GM10847 (cell line): ENCODE data around the gene ZNF33A.
A peak's percentile ranks its signal among the peaks of the same experiment; 100 is the strongest.

Source experiments
- POLR2A ChIP-seq: IDR thresholded peaks from 2 replicates; pipeline ENCODE4 v1.6.1; 2011; ENCODE audit not compliant: insufficient read length; ENCODE audit errors: extremely low read depth

Gene ZNF33A

DNA sequence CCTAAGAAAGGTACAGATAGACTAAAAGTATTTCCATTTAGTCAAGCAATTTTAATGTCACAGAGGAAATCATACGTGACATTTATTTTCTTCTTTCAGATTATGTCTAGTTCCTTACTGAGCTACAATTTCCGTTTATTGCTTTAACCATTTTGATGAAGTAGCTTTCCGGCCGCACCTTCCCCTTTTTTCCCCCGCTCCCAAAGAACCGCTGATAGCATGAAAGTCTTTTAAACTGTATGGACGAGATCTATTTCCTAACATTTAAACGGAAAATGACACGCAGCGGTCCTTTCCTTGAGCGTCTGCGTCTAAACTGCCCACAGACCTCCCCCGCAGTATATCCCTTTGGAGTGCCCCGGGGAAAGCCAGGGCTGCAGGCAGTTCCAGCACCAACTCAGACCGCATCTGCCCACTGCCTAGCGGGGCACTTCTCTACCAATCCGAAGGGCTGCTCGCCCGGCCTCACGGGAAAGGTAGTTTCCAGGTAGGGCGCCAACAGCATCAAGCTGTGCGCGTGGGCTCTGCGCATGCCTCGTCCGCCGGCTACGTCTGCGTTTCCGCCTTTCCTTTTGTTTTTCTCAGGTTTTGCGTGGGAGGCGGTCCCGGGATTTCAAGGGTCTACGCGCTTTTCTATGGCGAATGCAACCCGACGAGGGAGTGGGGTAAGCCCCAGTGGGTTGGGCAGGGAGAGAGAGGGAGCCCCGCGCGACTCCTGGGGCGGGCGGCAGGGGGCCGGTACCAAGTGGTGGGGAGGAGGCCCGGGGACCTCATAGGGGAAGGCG, at the start of gene ZNF33A:
Gene ZNF33A (plus strand): TSS at position 557 of the 785 bp plus-strand sequence. CDS start 1,667 bp downstream, outside the sequence.
- TF ChIP-seq POLR2A: peak; percentile 46

- TF ChIP-seq POLR2A: no peak
These were observed 45.5 kb upstream of the ZNF33A start for GRCh38 chr10:37965006-37965405.

DNA sequence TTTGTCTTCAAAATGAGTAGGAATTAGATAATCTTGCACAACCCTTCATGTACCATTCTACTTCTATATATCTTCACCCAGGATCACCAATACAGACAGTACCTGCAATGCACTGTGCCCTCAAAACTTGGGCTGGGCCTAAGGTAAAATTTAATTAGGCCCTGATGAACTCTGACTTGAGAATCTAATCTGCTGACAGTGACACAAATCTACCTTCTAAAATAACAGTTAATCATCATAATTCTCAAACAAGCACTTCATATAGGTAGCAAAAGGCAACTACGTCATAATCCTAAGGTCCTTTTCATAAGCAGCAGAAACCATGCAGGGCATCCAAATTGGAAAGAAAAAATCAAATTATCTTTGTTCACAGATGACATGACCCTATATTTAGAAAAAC, 38.1 kb upstream of the ZNF33A start:
- TF ChIP-seq POLR2A: no peak

DNA sequence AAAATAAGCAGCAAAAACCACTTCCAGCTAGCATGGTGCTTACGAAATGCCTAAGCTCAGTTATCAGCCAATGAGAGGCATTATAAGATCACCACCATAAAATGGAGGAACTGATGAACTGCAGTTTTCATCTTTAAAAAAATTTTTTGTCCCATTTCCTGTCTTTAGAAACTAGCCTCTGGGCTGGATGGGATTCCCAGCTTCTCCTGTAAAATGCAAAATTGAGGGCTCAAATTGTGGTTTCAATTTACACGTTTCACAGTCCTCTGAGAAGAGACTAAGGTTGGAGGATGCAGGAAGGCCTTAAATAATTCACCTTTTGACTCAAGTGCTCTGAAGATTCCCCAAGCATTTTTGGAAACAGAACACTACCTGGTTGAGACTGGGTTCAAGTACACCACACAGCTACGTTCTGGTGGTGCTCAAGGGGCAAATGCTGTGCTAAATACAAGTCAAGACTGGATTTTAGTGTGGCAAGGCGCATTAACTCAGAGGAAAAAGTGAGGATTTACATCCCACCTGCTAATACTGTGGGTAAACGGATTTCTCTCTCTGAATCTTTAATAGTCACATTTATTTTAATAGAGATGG, 35.0 kb upstream of the ZNF33A start:
- TF ChIP-seq POLR2A: no peak

- TF ChIP-seq POLR2A: peak; percentile 78
These were observed 34.2 kb upstream of the ZNF33A start, which contains the start of gene ZNF25 for GRCh38 chr10:37976091-37976879. Gene ZNF25 (minus strand): TSS chr10:37976647. CDS start chr10:37971722, 4,925 bp downstream.

DNA sequence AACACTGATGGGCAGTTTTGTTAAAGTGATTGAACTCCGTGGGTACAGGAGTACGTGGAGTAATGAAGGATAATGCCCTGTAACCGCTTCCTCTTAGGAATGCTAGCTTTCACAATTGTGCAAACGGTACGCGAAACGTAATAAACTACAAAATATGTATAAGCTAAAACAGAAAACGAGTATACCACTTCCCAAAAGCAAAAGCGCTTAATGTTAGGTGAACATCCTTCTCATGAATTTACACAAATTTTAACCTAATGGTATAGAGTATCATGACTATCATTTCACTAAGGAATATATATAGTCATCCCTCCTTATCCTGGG, 33.6 kb upstream of the ZNF33A start:
- no peak for TF ChIP-seq POLR2A

DNA sequence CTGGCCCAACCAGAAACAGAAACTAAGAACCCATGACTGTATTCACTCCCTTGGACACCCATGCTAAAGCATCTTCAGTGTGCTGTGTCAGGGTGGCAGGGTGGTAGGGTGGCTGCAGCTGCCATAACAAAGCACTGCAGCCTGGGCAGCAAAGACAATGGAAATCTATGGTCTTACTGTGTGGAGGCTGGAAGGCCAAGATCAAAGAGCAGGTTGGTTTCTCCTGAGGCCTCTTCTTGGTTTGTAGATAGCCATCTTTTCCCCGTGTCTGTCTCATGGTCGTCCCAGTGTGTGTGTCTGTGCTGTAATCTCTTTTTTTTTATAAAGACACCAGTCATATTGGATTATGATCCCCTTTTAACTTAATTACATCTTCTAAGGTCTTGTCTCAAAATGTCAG, 18.8 kb upstream of the ZNF33A start:
- no peak for TF ChIP-seq POLR2A

DNA sequence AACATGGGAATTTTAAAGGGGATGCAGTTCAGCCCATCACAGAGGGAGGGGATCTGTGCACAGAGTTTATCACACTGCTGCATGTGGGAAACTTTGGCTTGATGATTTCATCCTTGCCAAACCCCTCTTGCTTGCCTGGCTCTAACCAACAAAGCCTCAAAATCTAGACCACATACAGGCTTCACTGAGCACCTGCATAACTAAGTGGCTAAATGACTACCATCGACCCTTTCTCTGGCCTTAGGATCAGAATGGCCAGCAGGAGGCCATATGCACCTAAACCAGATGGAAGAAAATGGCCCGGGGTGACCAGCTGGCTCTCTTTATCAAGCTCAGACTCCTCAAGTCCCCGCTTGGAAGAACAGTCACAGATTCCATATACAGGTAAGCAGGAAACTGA, 18.4 kb upstream of the ZNF33A start:
- TF ChIP-seq POLR2A: no peak

GRCh38 chr10:38003026-38003425, 7.4 kb upstream of the ZNF33A start:
- TF ChIP-seq POLR2A: no peak

GRCh38 chr10:38003588-38003987, 6.9 kb upstream of the ZNF33A start:
- no peak for TF ChIP-seq POLR2A

DNA sequence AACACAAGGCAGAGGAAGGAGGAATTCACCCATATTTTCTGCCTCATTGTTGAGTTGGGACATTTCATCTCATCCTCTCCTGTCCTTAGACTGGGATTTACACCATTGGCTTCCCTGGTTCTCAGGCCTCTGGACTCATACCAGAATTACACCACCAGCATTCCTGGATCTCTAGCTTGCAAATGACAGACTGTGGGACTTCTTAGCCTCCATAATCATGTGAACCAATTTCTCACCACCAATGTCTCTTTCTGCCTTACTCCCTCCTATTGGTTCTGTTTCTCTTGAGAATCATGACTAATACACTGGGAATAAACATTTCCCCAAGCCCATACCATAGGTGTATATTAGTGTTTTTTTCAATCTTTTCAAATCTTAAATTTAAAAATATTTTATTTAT, 2.9 kb upstream of the ZNF33A start:
- no peak for TF ChIP-seq POLR2A

GRCh38 chr10:38007991-38008390, 2.5 kb upstream of the ZNF33A start:
- no peak for TF ChIP-seq POLR2A

- TF ChIP-seq POLR2A: no peak
These were observed 5.9 kb downstream of the ZNF33A start for GRCh38 chr10:38016354-38016753.

DNA sequence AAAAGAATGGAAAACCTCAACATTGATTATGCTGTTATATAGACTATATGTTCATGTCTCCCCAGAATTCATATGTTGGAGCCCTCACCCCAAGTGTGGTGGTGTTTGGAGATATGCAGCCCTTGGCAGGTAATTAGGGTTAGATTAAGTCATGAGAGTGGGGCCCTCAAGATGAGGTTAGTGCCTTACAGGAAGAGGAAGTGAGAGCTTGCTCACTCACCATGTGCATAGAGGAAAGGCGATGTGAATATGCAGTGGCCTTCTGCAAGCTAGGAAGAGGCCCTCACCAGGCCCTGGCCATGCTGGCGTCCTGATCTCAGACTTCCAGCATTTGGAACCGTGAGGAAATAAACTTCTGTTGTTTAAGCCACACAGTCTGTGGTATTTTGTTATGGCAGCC, 14.8 kb downstream of the ZNF33A start:
- no peak for TF ChIP-seq POLR2A

DNA sequence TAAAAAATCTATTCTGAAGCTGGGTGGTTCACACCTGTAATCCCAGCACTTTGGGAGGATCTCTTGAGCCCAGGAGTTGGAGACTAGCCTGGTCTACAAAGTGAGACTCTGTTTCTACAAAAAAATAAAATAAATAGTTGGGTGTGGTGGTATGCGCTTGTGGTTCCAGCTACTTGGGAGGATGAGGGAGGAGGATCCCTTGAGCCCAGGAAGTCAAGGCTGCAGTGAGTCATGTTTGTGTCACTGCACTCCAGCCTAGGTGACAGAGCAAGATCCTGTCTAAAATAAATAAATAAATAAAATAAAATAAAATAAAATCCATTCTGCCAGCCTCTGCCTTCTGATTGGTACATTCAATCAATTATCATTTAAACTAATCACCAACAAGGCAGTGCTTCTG, 17.5 kb downstream of the ZNF33A start:
- no peak for TF ChIP-seq POLR2A

- TF ChIP-seq POLR2A: no peak
These were observed 22.4 kb downstream of the ZNF33A start for GRCh38 chr10:38032886-38033285.
